Uterus (tissue), 4 donors: Measurements from ENCODE around the gene DUSP10. TPM values are rescaled to one million over a fixed set of nuclear protein-coding genes. Genes with fewer than 3 reads are reported as not detected.

Source experiments
- DNase-seq, 2 donors: peaks; one replicate each; pipeline ENCODE4 v3.0.0-alpha.2; 2019 to 2020
- H3K27ac ChIP-seq, 2 donors: fragments of 200-600 bp; sonication (generic); 1 replicate in 1 of 2; 2 replicates in 1 of 2; pipeline ENCODE4 v1.5.1; 2016 to 2018
- H3K27me3 ChIP-seq, 2 donors: fragments of 200-600 bp; sonication (generic); one replicate each; pipeline ENCODE4 v1.5.1; 2018 to 2019; ENCODE audit warnings: control low read depth in 1 of 2
- H3K36me3 ChIP-seq, 2 donors: fragments of 200-600 bp; sonication (generic); one replicate each; pipeline ENCODE4 v1.5.1; 2019; ENCODE audit warnings: control low read depth in 1 of 2
- H3K4me1 ChIP-seq, 2 donors: fragments of 200-600 bp; sonication (generic); one replicate each; pipeline ENCODE4 v1.5.1; 2018 to 2019; ENCODE audit warnings: control low read depth in 1 of 2
- H3K4me3 ChIP-seq, 2 donors: fragments of 200-600 bp; sonication (generic); 1 replicate in 1 of 2; 2 replicates in 1 of 2; pipeline ENCODE4 v1.5.1; 2018 to 2019; ENCODE audit warnings: mild to moderate bottlenecking in 1 of 2
- H3K9me3 ChIP-seq, 2 donors: fragments of 200-600 bp; sonication (generic); one replicate each; pipeline ENCODE4 v1.5.1; 2019; ENCODE audit warnings: control low read depth in 1 of 2
- POLR2A ChIP-seq, 2 donors: fragments of 450-650 bp; IDR thresholded peaks; one replicate each; pipeline ENCODE4 v1.6.1; 2016; ENCODE audit warnings: antibody characterized with exemption in 2 of 2, mild to moderate bottlenecking in 1 of 2, moderate library complexity in 1 of 2
- intact Hi-C: fragments of 100-400 bp; cut with DNase I; formaldehyde crosslinking; loops from one replicate; pipeline ENCODE4 v1.15.1; 2023; ENCODE audit warnings: low total_unique reads
- total RNA-seq, 4 donors: library from RNA; depleted of rRNA in 3 of 4; stranded (reverse); fragments of >200 nt in 3 of 4; gene quantifications; one replicate each; pipeline versions ENCODE4 v1.1.0 to v1.2.4, GENCODE V29; 2014 to 2023
- TF ChIP-seq, protein P1 (sequence below), 4 experiments: fragments of 200-600 bp in 2 of 4; fragments of 450-650 bp in 2 of 4; sonication (generic) in 2 of 4; IDR thresholded peaks; one replicate each; pipeline ENCODE4 v1.5.1; 2016 to 2019; ENCODE audit warnings: antibody characterized with exemption in 4 of 4, mild to moderate bottlenecking in 2 of 4, moderate library complexity in 1 of 4
- donor health status: DM: yes; HTN: yes; CAD: no.

Gene DUSP10
- total RNA-seq, 4 donors from 2014 or later, result 0.26 to 10.9 (median 5.5) TPM

DNA sequence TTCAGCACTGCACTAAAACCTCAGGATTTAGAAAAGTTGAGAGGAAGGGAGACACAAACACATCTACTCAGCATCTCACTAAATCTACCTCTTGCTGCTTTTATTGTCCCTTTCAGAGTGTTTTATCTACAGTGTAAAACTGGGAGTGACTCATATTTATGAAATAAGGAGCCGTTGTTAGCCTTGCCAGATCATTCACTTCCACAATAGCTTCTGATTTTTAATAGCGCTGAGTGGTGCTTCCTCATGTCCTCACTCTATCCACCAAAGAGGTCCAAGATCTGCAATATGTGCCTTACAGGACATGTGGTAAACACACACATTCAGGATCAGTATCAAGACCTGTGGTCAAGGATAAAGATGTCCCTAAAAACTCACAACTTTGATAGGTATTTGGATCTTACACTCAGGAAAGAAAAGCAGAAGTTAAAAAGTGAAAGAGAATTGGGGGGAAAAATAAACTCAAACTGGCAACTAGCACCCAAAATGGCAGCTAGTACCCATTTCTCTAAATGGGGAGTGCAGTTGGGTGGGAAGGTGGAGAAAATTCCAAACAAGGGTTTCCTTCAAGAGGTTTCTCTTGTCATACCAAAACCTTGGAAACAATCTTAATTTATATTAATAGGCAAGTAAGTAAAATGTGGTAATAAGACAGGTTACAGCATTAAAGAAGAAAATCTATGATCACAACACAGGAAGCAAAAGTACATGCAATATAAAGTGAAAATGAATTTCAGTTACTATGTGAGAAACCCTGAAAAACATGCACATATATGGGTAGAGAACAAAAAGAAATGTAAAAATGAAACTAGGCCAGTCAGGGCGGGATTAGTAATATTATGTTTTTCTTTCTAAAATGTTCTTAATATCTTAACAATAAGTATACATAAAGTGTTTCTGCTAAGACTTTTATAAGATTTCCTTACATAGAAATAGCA lies 15.9 kb downstream of the DUSP10 start:
- H3K4me3 ChIP-seq, result no peak overlapping the region
- H3K4me1 ChIP-seq, result no peaks in the 10 kb centered on the region
- DNase-seq, result no peak
- no peaks in the 10 kb centered on the region for H3K9me3 ChIP-seq
- TF ChIP-seq, protein P1, sequence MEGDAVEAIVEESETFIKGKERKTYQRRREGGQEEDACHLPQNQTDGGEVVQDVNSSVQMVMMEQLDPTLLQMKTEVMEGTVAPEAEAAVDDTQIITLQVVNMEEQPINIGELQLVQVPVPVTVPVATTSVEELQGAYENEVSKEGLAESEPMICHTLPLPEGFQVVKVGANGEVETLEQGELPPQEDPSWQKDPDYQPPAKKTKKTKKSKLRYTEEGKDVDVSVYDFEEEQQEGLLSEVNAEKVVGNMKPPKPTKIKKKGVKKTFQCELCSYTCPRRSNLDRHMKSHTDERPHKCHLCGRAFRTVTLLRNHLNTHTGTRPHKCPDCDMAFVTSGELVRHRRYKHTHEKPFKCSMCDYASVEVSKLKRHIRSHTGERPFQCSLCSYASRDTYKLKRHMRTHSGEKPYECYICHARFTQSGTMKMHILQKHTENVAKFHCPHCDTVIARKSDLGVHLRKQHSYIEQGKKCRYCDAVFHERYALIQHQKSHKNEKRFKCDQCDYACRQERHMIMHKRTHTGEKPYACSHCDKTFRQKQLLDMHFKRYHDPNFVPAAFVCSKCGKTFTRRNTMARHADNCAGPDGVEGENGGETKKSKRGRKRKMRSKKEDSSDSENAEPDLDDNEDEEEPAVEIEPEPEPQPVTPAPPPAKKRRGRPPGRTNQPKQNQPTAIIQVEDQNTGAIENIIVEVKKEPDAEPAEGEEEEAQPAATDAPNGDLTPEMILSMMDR (IDR thresholded peaks at IDR 0.05), result no peak
- no peak for TF ChIP-seq POLR2A (IDR thresholded peaks at IDR 0.05)
- no peaks in the 10 kb centered on the region for H3K36me3 ChIP-seq
- H3K27me3 ChIP-seq, result no peaks in the 10 kb centered on the region
- H3K27ac ChIP-seq, result peak overlapping the region; percentile 39 to 40
- intact Hi-C loops, result no loop called here

DNA sequence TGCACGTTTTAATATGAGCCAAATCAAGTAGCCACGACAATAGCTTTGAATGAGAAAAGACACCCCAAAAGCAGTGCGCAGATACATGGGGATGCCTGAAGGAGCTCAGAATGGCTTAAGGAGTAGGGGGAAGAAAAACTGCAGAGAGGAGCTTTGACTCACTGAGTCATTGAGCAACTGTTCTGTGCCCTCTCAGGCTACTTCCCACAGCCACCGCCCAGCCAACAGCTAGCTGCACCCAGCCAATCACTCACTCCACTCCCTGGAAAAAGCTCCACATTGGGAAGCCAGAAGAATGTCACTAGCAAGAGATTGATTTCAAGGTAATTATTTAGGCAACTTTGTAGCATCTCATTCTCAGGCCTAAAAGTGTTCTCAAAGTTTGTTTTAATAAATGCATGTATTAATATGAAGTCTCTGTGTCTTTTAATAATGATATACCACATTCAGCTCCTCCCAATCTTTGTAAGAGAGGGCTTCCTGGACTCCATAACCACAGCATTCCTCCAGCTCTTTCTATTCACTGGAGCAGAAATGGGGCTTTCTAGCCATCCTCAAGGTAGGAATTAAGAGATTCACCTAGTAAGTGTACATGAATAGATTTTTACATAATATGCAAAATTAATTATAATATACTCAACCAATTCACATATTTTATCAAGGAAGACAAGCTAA lies 16.8 kb downstream of the DUSP10 start:
- H3K4me3 ChIP-seq, result no peak overlapping the region
- H3K27ac ChIP-seq, result peak overlapping the region; percentile 39 to 40
- H3K36me3 ChIP-seq, result no peaks in the 10 kb centered on the region
- intact Hi-C loops, result no loop called here
- no peak for DNase-seq
- H3K9me3 ChIP-seq, result no peaks in the 10 kb centered on the region
- no peaks in the 10 kb centered on the region for H3K4me1 ChIP-seq
- H3K27me3 ChIP-seq, result no peaks in the 10 kb centered on the region
- TF ChIP-seq, protein P1 (IDR thresholded peaks at IDR 0.05), result no peak
- TF ChIP-seq POLR2A (IDR thresholded peaks at IDR 0.05), result no peak

DNA sequence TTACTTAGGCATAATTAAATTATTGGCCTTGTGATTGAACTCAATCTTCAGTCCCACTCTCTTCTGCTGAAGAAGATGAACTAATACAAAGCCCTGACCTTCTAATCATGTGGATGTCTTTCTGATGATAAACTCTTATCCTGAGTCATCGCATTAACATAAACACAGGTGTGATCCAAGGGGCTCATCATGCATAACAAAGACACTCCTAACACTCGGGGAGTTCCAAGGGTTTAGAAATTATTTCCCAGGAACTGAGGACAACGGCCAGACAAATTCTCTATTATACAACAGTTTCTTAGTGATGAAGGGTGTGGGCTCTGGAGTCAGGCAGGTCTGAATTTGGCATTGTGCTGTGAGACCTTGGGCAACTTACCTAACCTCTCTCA lies 18.0 kb downstream of the DUSP10 start:
- intact Hi-C loops, result no loop called here
- H3K27ac ChIP-seq, result no peak overlapping the region

DNA sequence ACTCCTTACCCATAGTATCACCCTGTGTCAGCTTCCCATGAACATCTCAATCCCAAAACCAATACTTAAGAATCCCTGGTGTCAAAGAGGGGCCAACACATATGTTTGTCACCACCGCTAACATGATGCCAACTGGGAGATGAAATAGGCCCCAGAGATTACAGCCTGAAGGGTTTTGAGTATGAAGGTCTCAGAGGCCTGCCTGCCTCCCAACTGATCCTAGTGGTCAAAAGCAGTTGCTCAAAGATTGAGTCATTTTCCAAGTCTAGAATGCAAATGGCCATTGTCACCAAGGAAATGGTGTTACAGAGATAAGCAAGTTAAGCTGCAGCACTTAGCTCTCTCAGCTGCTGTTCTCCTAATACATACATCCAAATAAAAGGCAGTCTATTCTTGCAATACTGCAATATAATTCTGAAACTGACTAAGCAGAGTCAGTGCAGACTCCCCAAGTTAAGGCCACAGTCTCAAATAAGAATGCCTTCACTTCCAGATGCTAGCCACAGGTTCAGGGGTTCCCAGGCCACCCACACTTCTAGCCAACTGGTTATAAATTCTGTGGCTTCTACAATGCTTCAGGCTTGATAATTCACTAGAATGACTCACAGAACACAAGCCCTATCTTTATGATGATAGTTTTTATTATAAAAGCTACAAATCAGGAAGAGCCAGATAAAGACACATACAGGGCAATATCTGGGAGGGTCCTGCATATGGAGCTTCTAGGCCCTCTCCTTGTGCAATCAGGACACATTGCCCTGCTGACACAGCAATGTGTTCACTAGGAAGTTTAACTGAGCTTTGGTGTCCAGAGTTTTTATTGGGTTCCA lies 18.7 kb downstream of the DUSP10 start:
- peaks cover 0 to under 1% of the 10 kb centered on the region in 2 donors for H3K4me1 ChIP-seq
- no peak for DNase-seq

More for the DNA sequence above, 18.0 kb downstream of the DUSP10 start:
- no peaks in the 10 kb centered on the region for H3K36me3 ChIP-seq
- TF ChIP-seq POLR2A (IDR thresholded peaks at IDR 0.05), result no peak
- TF ChIP-seq, protein P1 (IDR thresholded peaks at IDR 0.05), result no peak
- no peaks in the 10 kb centered on the region for H3K4me1 ChIP-seq
- no peak for DNase-seq
- H3K4me3 ChIP-seq, result no peak overlapping the region
- no peaks in the 10 kb centered on the region for H3K27me3 ChIP-seq
- no peaks in the 10 kb centered on the region for H3K9me3 ChIP-seq

More for the DNA sequence above, 18.7 kb downstream of the DUSP10 start:
- H3K4me3 ChIP-seq, result no peak overlapping the region
- no peaks in the 10 kb centered on the region for H3K36me3 ChIP-seq
- TF ChIP-seq, protein P1 (IDR thresholded peaks at IDR 0.05), result no peak
- TF ChIP-seq POLR2A (IDR thresholded peaks at IDR 0.05), result no peak
- intact Hi-C loops, result no loop called here
- H3K27ac ChIP-seq, result no peak overlapping the region
- H3K9me3 ChIP-seq, result no peaks in the 10 kb centered on the region
- no peaks in the 10 kb centered on the region for H3K27me3 ChIP-seq
